HCT116 (cell line): ENCODE data around the gene STBD1. TPM values are rescaled to one million over a fixed set of nuclear protein-coding genes. Genes with fewer than 3 reads are reported as not detected.

ENCODE experiments used
- ATAC-seq: fragments of 200-7000 bp; cut with Tn5 transposase; 2 replicates; pipeline ENCODE4 v1.9.1; 2020; ENCODE audit warnings: mild to moderate bottlenecking, moderate library complexity
- BruUV-seq: library from RNA; stranded (reverse); fragments of 400-500 nt; replicated peaks from 2 replicates; lab custom pipeline; 2021; lab: Mats Ljungman, UMichigan
- CTCF ChIA-PET: fragments of 300-600 bp; sonication (Branson Sonifier 250); formaldehyde crosslinking; loops from one replicate; lab custom pipeline; 2021; ENCODE audit warnings: antibody characterized with exemption; lab: Charles Lee
- POLR2A ChIA-PET: fragments of 300-600, 350-600 bp; sonication (Branson Sonifier 250); formaldehyde crosslinking; loops from one replicate; lab custom pipeline; 2021; ENCODE audit warnings: antibody characterized with exemption; lab: Charles Lee
- RAD21 ChIA-PET, 2 experiments: fragments of 300-600 bp; sonication (Branson Sonifier 250); formaldehyde crosslinking; loops; one replicate each; lab custom pipeline; 2023; ENCODE audit warnings: low total read pairs in 2 of 2; ENCODE audit not compliant: uncharacterized antibody in 2 of 2, unreplicated experiment in 2 of 2, low non-redundant PET in 1 of 2; lab: Charles Lee
- DNase-seq: peaks from one replicate; pipeline ENCODE4 v3.0.0-alpha.2; 2010; ENCODE audit warnings: low read depth, low spot score
- H2AFZ ChIP-seq: fragments of 200-600 bp; shearing (Covaris generic), sonication (generic); 2 replicates; pipeline ENCODE4 v1.6.1; 2017; ENCODE audit warnings: low read depth, mixed run types, mixed read lengths, antibody characterized with exemption, low read length; ENCODE audit not compliant: poor library complexity, severe bottlenecking
- H3K27ac ChIP-seq: 2 replicates; pipeline ENCODE4 v1.5.1; 2012; ENCODE audit warnings: low read depth, low read length
- H3K27me3 ChIP-seq: fragments of 200-600 bp; sonication (generic); 2 replicates; pipeline ENCODE4 v1.6.1; 2016; ENCODE audit warnings: mixed run types, low read length, mixed read lengths; ENCODE audit not compliant: insufficient read depth
- H3K36me3 ChIP-seq, 2 experiments: fragments of 200-500 bp in 1 of 2; fragments of 200-600 bp in 1 of 2; sonication (Bioruptor generic) in 1 of 2; sonication (generic) in 1 of 2; 2 replicates each; pipeline versions ENCODE4 v1.5.1 to v1.6.1; 2014 to 2016; ENCODE audit warnings: low read length in 2 of 2, inconsistent platforms in 1 of 2, mixed read lengths in 1 of 2, mixed run types in 1 of 2; ENCODE audit not compliant: insufficient read depth in 2 of 2, control insufficient read depth in 1 of 2
- H3K4me1 ChIP-seq, 2 experiments: fragments of 200-600 bp in 1 of 2; sonication (generic) in 1 of 2; 2 replicates each; pipeline versions ENCODE4 v1.5.1 to v1.6.1; 2012 to 2017; ENCODE audit warnings: low read length in 2 of 2, inconsistent platforms in 1 of 2, mild to moderate bottlenecking in 1 of 2, mixed read lengths in 1 of 2, mixed run types in 1 of 2, moderate library complexity in 1 of 2; ENCODE audit not compliant: insufficient read depth in 2 of 2, control insufficient read depth in 1 of 2
- H3K4me2 ChIP-seq: fragments of 200-600 bp; sonication (generic); 2 replicates; pipeline ENCODE4 v1.6.1; 2017; ENCODE audit warnings: mixed run types, low read length, mixed read lengths
- H3K4me3 ChIP-seq, 2 experiments: fragments of 200-600 bp in 1 of 2; sonication (generic) in 1 of 2; replicated peaks in 1 of 2; 2 replicates each; pipeline ENCODE4 v1.5.1; 2011 to 2016; ENCODE audit warnings: low read length in 2 of 2, control low read depth in 1 of 2, low read depth in 1 of 2, mild to moderate bottlenecking in 1 of 2, mixed read lengths in 1 of 2, mixed run types in 1 of 2
- H3K79me2 ChIP-seq: fragments of 200-600 bp; sonication (generic); 2 replicates; pipeline ENCODE4 v1.6.1; 2017; ENCODE audit warnings: mild to moderate bottlenecking, mixed run types, low read length, moderate library complexity, mixed read lengths; ENCODE audit not compliant: insufficient read depth
- H3K9ac ChIP-seq: fragments of 200-600 bp; sonication (generic); 2 replicates; pipeline ENCODE4 v1.6.1; 2016; ENCODE audit warnings: low read length, mixed read lengths
- H3K9me2 ChIP-seq: fragments of 200-600 bp; sonication (generic), shearing (Covaris generic); 2 replicates; pipeline ENCODE4 v1.6.1; 2017; ENCODE audit warnings: mixed run types, mild to moderate bottlenecking, moderate library complexity; ENCODE audit not compliant: insufficient read depth
- H3K9me3 ChIP-seq, 2 experiments: fragments of 200-500 bp in 1 of 2; fragments of 200-600 bp in 1 of 2; sonication (Bioruptor generic) in 1 of 2; sonication (generic) in 1 of 2; 2 replicates each; pipeline ENCODE4 v1.6.1; 2014 to 2017; ENCODE audit warnings: low read length in 2 of 2, mixed read lengths in 2 of 2, inconsistent platforms in 1 of 2, low read depth in 1 of 2, mild to moderate bottlenecking in 1 of 2, mixed run types in 1 of 2, moderate library complexity in 1 of 2; ENCODE audit not compliant: control insufficient read depth in 1 of 2, insufficient read depth in 1 of 2
- H4K20me1 ChIP-seq: fragments of 200-600 bp; sonication (generic), shearing (Covaris generic); 2 replicates; pipeline ENCODE4 v1.6.1; 2017; ENCODE audit warnings: mixed run types, mild to moderate bottlenecking, moderate library complexity; ENCODE audit not compliant: insufficient read depth
- CBX3 ChIP-seq: IDR thresholded peaks from 2 replicates; pipeline ENCODE4 v1.6.1; 2012; ENCODE audit warnings: low read depth
- CEBPB ChIP-seq: IDR thresholded peaks from 2 replicates; pipeline ENCODE4 v1.6.1; 2012; ENCODE audit warnings: low read depth
- EGR1 ChIP-seq: IDR thresholded peaks from 2 replicates; pipeline ENCODE4 v1.6.1; 2012; ENCODE audit warnings: low read depth
- ELF1 ChIP-seq: IDR thresholded peaks from 2 replicates; pipeline ENCODE4 v1.6.1; 2012; ENCODE audit warnings: low read depth, borderline replicate concordance
- JUND ChIP-seq: IDR thresholded peaks from 2 replicates; pipeline ENCODE4 v1.6.1; 2012
- POLR2A ChIP-seq: IDR thresholded peaks from 2 replicates; pipeline ENCODE4 v1.7.0; 2011; ENCODE audit warnings: borderline replicate concordance; ENCODE audit not compliant: insufficient read depth, insufficient read length; ENCODE audit errors: extremely low read depth
- SRF ChIP-seq: IDR thresholded peaks from 2 replicates; pipeline ENCODE4 v1.6.1; 2012; ENCODE audit warnings: low read depth
- TCF7L2 ChIP-seq: IDR thresholded peaks from 2 replicates; pipeline ENCODE4 v1.7.0; 2011; ENCODE audit warnings: borderline replicate concordance, inconsistent platforms; ENCODE audit not compliant: insufficient read depth, insufficient read length; ENCODE audit errors: extremely low read depth
- YY1 ChIP-seq: IDR thresholded peaks from 2 replicates; pipeline ENCODE4 v1.6.1; 2011; ENCODE audit warnings: low read length, low read depth, moderate library complexity, mild to moderate bottlenecking; ENCODE audit not compliant: insufficient replicate concordance; ENCODE audit errors: extremely low read depth
- intact Hi-C: fragments of 100-400 bp; cut with micrococcal nuclease; formaldehyde crosslinking; loops from 2 replicates; pipeline ENCODE4 v1.10.0; 2022
- total RNA-seq: library from RNA; stranded (reverse); gene quantifications from one replicate; pipeline ENCODE4 v1.2.1, GENCODE V29; 2021; ENCODE audit not compliant: unreplicated experiment
- TF ChIP-seq, protein P1 (sequence below): IDR thresholded peaks from 2 replicates; pipeline ENCODE4 v1.6.1; 2012
- TF ChIP-seq, protein P2 (sequence below), 3 experiments: fragments of 200-600 bp in 1 of 3; sonication (generic) in 1 of 3; IDR thresholded peaks in 2 of 3; conservative IDR thresholded peaks in 1 of 3; 2 replicates each; pipeline ENCODE4 v1.5.1; 2012 to 2017; ENCODE audit warnings: low read depth in 2 of 3, low read length in 2 of 3, antibody characterized with exemption in 1 of 3, borderline replicate concordance in 1 of 3, control low read depth in 1 of 3, mild to moderate bottlenecking in 1 of 3, mixed read lengths in 1 of 3, mixed run types in 1 of 3, moderate library complexity in 1 of 3; ENCODE audit not compliant: insufficient read depth in 1 of 3
- TF ChIP-seq, protein P3 (sequence below): IDR thresholded peaks from 2 replicates; pipeline ENCODE4 v1.6.1; 2012; ENCODE audit warnings: low read depth
- TF ChIP-seq, protein P4 (sequence below): IDR thresholded peaks from 2 replicates; pipeline ENCODE4 v1.6.1; 2011; ENCODE audit warnings: mild to moderate bottlenecking, low read length, moderate library complexity; ENCODE audit not compliant: insufficient replicate concordance; ENCODE audit errors: extremely low read depth

The STBD1 gene
- total RNA-seq, 1 experiment from 2014 or later: 5.6 TPM

DNA sequence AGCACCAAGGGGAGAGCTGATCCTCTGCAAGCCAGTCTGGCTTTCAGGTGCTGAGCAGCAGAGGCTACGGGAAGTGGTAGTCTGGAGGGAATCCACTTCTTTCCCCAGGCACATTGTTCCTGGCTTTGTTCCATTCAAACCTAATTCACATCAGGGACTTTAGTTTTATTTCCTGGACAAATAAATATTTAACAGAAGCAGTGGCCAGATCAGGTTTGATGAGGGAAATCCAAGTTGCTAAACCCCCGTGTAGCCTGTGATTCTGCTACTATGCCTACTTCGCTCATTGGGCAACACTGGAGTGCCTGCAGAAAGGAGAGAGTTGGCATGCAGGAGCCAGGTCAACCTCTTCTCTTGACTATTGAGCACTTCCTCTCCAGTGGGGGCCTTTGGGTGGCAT is 13.8 kb upstream of the STBD1 start:
- Histone ChIP-seq H4K20me1 (no peaks in the 10 kb centered on the region), H3K4me1 (no peaks in the 10 kb centered on the region), H3K9me2 (no peaks in the 10 kb centered on the region), H3K4me2 (no peak overlapping the region), H3K27ac (no peak overlapping the region), H3K79me2 (no peaks in the 10 kb centered on the region), H2AFZ (no peak overlapping the region), H3K36me3 (no peaks in the 10 kb centered on the region), H3K27me3 (no peaks in the 10 kb centered on the region), H3K9me3 (peaks cover 3 to 4% of the 10 kb centered on the region in 2 experiments; a peak in 2 of 4 replicates), H3K9ac (no peak overlapping the region), H3K4me3 (no peak overlapping the region)
- TF ChIP-seq CEBPB (no peak), JUND (no peak), ELF1 (no peak), YY1 (no peak), EGR1 (no peak), CBX3 (no peak), TCF7L2 (no peak), POLR2A (no peak), SRF (no peak)
- TF ChIP-seq, protein P1, sequence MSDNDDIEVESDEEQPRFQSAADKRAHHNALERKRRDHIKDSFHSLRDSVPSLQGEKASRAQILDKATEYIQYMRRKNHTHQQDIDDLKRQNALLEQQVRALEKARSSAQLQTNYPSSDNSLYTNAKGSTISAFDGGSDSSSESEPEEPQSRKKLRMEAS: no peak
- TF ChIP-seq, protein P2, sequence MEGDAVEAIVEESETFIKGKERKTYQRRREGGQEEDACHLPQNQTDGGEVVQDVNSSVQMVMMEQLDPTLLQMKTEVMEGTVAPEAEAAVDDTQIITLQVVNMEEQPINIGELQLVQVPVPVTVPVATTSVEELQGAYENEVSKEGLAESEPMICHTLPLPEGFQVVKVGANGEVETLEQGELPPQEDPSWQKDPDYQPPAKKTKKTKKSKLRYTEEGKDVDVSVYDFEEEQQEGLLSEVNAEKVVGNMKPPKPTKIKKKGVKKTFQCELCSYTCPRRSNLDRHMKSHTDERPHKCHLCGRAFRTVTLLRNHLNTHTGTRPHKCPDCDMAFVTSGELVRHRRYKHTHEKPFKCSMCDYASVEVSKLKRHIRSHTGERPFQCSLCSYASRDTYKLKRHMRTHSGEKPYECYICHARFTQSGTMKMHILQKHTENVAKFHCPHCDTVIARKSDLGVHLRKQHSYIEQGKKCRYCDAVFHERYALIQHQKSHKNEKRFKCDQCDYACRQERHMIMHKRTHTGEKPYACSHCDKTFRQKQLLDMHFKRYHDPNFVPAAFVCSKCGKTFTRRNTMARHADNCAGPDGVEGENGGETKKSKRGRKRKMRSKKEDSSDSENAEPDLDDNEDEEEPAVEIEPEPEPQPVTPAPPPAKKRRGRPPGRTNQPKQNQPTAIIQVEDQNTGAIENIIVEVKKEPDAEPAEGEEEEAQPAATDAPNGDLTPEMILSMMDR (IDR thresholded peaks at IDR 0.05 in 2 of 3, conservative IDR thresholded peaks at IDR 0.05 in 1 of 3; ENCODE audit: borderline replicate concordance in 1 of 3, insufficient read depth in 1 of 3, low read depth in 2 of 3, low read length in 2 of 3): no peak
- TF ChIP-seq, protein P3, sequence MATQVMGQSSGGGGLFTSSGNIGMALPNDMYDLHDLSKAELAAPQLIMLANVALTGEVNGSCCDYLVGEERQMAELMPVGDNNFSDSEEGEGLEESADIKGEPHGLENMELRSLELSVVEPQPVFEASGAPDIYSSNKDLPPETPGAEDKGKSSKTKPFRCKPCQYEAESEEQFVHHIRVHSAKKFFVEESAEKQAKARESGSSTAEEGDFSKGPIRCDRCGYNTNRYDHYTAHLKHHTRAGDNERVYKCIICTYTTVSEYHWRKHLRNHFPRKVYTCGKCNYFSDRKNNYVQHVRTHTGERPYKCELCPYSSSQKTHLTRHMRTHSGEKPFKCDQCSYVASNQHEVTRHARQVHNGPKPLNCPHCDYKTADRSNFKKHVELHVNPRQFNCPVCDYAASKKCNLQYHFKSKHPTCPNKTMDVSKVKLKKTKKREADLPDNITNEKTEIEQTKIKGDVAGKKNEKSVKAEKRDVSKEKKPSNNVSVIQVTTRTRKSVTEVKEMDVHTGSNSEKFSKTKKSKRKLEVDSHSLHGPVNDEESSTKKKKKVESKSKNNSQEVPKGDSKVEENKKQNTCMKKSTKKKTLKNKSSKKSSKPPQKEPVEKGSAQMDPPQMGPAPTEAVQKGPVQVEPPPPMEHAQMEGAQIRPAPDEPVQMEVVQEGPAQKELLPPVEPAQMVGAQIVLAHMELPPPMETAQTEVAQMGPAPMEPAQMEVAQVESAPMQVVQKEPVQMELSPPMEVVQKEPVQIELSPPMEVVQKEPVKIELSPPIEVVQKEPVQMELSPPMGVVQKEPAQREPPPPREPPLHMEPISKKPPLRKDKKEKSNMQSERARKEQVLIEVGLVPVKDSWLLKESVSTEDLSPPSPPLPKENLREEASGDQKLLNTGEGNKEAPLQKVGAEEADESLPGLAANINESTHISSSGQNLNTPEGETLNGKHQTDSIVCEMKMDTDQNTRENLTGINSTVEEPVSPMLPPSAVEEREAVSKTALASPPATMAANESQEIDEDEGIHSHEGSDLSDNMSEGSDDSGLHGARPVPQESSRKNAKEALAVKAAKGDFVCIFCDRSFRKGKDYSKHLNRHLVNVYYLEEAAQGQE: no peak
- TF ChIP-seq, protein P4, sequence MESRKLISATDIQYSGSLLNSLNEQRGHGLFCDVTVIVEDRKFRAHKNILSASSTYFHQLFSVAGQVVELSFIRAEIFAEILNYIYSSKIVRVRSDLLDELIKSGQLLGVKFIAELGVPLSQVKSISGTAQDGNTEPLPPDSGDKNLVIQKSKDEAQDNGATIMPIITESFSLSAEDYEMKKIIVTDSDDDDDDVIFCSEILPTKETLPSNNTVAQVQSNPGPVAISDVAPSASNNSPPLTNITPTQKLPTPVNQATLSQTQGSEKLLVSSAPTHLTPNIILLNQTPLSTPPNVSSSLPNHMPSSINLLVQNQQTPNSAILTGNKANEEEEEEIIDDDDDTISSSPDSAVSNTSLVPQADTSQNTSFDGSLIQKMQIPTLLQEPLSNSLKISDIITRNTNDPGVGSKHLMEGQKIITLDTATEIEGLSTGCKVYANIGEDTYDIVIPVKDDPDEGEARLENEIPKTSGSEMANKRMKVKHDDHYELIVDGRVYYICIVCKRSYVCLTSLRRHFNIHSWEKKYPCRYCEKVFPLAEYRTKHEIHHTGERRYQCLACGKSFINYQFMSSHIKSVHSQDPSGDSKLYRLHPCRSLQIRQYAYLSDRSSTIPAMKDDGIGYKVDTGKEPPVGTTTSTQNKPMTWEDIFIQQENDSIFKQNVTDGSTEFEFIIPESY: no peak
- DNase-seq (no peak), ATAC-seq (no peak)
- intact Hi-C loops: no loop called here
- ChIA-PET POLR2A (no interaction called here), RAD21 (no interaction called here), CTCF (no interaction called here)
- BruUV-seq: no TSS peak
